ENCODE measurements around the gene DFFB. TPM values are rescaled to one million over a fixed set of nuclear protein-coding genes. Genes with fewer than 3 reads are reported as not detected.

DFFB gene
- total and polyA plus RNA-seq, 2 of the 4 experiments (the other 2 are of a cell fraction) = 6.5 to 7.3 TPM

DNA sequence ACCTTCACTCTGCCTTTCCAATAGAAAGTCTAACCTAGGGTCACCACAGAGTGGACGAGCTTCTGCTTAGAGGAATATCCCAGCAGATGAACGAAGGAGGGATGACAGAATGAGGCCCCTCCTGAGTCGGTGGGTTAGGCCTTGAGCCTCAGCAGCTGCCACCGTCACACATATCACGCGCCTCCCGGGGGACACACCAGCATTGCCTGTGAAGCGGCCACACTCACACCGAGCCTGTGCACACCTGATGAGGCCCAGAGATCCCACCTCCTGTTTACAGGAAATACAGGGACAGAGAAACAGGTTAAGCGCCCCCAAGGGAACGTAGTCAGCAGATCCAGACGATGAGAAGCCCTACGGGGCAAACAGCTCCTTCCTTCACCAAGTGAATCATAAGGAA, 35.8 kb upstream of the DFFB start:
- POLR2A ChIA-PET (ENCODE audit: unreplicated experiment) = no interaction called here
- dilution Hi-C loops (cut with HindIII; ENCODE audit: low sequenced_read_pairs, unreplicated experiment) (no loop called here), intact Hi-C loops (cut with micrococcal nuclease) (no loop called here), in situ Hi-C loops (cut with MboI; ENCODE audit: low sequenced_read_pairs) (no loop called here)
- Histone ChIP-seq H3K4me2 (ENCODE audit: low read depth, low read length) (no peak overlapping the region), H3K9me1 (ENCODE audit: insufficient read depth, low read length) (no peaks in the 10 kb centered on the region), H3K27me3 (ENCODE audit: control insufficient read depth, insufficient read depth, low read length) (no peaks in the 10 kb centered on the region), H2BK120ac (ENCODE audit: low read depth, low read length) (no peak overlapping the region), H3K9me3 (ENCODE audit: control insufficient read depth, insufficient read depth, low read length) (no peaks in the 10 kb centered on the region), H3K27ac (ENCODE audit: insufficient read depth, low read length) (no peak overlapping the region), H4K5ac (ENCODE audit: low read depth, low read length) (no peak overlapping the region), H2BK15ac (ENCODE audit: low read depth, low read length) (no peak overlapping the region), H3K4me3 (ENCODE audit: insufficient read depth, low read depth, low read length) (no peak overlapping the region), H3K36me3 (ENCODE audit: control insufficient read depth, insufficient read depth, low read length) (peaks cover 47% of the 10 kb centered on the region), H3K79me1 (ENCODE audit: low read depth in 1 of 2, low read length in 2 of 2) (no peaks in the 10 kb centered on the region), H4K8ac (ENCODE audit: low read depth in 2 of 2, low read length in 2 of 2) (no peak overlapping the region), H3K14ac (replicated peaks; ENCODE audit: low read depth, low read length) (no peak overlapping the region), H2AK5ac (ENCODE audit: low read depth, low read length) (no peak overlapping the region), H3K18ac (ENCODE audit: low read depth, low read length) (no peak overlapping the region), H2BK5ac (ENCODE audit: low read depth, low read length, poor library complexity, severe bottlenecking) (no peak overlapping the region), H2BK20ac (ENCODE audit: low read depth, low read length) (no peak overlapping the region), H3K4me1 (ENCODE audit: control insufficient read depth, insufficient read depth, low read length) (no peaks in the 10 kb centered on the region), H3K56ac (ENCODE audit: extremely low read depth, insufficient read depth, low read length) (no peak overlapping the region), H2AFZ (replicated peaks; ENCODE audit: low read length, poor library complexity) (no peak overlapping the region), H3K23ac (ENCODE audit: low read depth, low read length) (no peak overlapping the region), H3K9ac (ENCODE audit: low read depth, low read length) (no peak overlapping the region), H4K91ac (ENCODE audit: insufficient read depth, low read depth, low read length) (no peak overlapping the region), H4K20me1 (ENCODE audit: insufficient read depth, low read length) (no peaks in the 10 kb centered on the region), H2AK9ac (replicated peaks; ENCODE audit: low read depth, low read length, poor library complexity) (no peak overlapping the region), H3K4ac (ENCODE audit: low read depth, low read length) (no peak overlapping the region)
- CTCF ChIA-PET = no interaction called here
- ATAC-seq (ENCODE audit: low read depth) = no peak
- BruUV-seq (replicated peaks) = no TSS peak
- 88% methylated on average over 9 of the region's 13 CpGs; no CpG with 5 or more reads in 1 of the 2 experiments for WGBS, 2 experiments (ENCODE audit: extremely low coverage in 2 of 2, insufficient read length in 1 of 2)
- no peak for DNase-seq
- TF ChIP-seq MAZ (IDR thresholded peaks at IDR 0.05; ENCODE audit: borderline replicate concordance, low read depth, low read length) = no peak
